Measurements from ENCODE around the gene B4GALT3.
A peak's percentile ranks its signal among the peaks of the same experiment; 100 is the strongest.

The B4GALT3 gene

DNA sequence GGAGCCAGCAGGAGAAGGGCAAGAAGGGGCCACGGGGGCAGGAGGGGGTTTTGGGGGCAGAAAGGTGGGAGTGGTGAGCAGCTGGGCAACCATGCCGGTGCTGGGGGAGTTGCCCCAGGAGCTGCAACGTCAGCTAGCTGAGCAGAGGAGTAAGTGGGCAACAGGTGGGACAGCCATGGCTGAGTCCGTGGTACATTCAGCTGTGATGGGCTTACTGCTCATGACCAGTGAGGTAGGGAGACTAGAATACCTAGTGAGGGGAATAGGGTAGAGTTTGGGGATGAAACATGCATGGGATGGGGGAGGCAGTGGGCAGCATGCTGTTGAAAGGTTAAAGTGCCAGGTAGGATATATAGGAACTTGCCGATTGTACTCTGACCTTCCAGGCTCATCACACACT is 15.7 kb downstream of the B4GALT3 start:
- DNase-seq, result no peak

DNA sequence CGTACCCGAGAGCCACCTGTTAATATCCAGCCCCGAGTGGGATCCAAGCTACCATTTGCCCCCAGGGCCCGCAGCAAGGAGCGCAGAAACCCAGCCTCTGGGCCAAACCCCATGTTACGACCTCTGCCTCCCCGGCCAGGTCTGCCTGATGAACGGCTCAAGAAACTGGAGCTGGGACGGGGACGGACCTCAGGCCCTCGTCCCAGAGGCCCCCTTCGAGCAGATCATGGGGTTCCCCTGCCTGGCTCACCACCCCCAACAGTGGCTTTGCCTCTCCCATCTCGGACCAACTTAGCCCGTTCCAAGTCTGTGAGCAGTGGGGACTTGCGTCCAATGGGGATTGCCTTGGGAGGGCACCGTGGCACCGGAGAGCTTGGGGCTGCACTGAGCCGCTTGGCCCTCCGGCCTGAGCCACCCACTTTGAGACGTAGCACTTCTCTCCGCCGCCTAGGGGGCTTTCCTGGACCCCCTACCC is 16.6 kb downstream of the B4GALT3 start:
- DNase-seq, result no peak

DNA sequence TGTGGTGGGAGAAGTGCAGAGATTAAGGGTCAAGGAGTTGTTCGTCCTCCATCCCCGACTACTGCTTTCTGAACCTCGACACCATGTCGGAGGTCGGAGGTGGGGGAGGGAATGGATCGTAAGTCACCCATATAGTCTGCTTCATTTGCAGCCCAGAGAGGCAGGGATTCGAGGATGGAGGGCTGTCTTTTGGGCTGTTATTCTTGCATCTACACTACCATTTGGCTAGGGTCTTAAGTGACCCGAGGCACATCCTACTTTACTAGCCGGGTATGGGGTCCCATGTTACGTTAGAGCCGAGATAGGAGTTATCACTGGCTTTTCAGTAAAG is 17.4 kb downstream of the B4GALT3 start:
- no peak for DNase-seq

DNA sequence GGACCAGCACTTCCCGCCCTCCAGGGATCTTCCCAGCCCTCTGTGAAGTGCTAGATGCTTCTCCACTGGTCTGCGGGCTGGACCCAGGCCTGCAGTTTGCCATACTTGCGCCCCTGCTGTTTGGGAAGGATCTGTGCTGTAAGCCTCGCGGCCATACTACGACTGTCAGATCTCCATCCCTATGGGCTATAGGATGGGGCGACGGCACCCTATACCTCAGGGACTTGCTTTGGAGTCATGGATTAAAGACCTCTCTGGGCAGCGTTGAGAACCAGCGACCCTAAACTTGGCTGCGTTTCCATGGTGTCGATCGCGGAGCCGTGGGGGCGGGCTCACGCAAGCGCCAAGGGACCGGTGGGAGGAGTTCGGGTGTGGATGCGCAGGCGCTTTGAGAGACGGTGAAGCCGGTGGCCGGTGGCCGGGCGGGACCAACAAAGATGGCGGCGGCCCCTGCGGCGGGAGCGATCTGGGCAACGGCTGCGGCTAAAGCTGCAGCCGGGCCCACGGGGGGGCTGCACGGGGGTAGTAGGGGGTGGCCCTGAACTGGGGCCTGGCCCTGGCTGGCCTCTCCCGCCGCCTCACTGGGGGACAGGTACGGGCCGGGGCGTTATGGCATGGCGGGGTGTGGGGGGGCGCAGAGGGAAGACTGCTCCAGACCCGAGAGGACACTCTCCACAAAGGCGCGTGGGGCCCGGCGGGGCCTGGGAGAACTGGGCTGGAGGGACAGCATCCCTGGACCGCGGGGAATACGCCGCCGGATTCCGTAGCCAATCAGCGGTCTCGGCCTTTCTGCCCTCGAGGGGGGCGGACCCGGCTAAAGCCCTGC is 18.0 kb downstream of the B4GALT3 start, which contains the start of gene USP21:
Gene USP21, plus strand, starts transcription at position 414 of the 826 bp plus-strand sequence. CDS start 1,141 bp downstream, outside the sequence.
- peak; percentile 94 for DNase-seq

DNA sequence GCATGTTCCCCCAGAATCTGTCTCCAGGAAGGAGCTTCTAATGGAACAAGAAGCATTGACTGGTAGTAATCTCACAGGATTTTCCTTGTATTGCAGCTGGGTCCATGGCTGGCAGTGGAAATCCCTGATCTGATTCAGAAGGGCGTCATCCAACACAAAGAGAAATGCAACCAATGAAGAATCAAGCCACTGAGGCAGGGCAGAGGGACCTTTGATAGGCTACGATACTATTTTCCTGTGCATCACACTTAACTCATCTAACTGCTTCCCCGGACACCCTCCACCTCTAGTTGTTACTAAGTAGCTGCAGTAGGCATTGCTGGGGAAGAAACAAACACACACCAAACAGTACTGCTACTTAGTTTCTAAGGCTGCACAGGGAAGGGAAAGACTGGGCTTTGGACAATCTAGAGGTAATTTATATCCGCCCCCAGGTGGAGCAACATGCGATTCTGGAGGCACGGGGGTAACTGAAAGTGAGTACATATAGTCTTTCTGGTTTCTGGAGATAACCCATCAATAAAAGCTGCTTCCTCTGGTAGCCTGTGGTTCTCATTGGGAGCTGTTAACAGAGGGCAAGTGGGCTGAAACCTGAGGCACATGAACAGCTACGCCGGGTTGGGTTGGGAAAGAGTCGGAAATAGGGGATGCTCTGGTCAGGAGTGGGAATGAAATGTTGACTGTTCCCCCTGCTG is 18.8 kb downstream of the B4GALT3 start:
- DNase-seq, result no peak

DNA sequence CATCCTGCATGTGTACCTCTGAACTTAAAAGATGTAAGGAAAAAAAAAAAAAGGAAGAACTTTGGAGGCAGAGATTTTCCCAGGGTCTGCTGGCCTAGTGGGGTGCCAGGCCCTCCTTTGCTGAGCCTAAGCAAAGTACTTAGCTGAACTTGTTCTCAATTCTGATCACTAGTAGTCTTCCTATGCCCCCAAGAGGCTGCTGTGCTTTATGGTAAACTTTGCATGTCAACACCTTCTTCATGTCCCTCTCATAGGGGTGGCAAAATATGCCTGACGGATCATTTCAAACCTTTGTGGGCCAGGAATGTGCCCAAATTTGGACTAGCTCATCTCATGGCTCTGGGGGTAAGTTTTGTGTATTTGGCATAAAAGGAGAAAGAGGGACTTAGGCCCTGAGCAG is 19.4 kb downstream of the B4GALT3 start:
- no peak for DNase-seq

DNA sequence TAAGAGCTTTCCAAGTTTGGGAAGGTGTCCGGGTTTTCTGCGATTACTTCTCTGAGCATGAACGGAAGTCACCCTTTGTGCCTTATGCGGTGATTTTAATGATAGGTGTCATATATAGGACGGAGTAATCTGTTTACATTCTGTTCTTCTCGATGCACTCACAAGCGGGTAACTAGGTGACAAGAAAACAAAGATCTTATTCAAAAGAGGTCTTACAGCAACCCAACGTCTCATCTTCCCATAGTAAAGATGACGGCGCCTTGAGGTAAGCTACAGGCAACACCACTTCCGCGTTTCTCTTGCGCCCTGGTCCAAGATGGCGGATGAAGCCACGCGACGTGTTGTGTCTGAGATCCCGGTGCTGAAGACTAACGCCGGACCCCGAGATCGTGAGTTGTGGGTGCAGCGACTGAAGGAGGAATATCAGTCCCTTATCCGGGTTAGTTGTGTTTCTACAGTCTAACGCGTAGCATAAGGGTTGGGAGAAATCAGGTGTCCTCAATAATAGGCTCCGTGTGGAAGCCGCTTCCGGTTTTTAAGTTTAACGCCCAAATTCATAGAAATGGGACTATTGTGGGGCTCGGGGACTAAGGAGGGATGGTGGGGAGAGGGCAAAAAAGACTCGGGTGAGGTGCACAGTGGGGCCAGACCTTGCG is 23.5 kb downstream of the B4GALT3 start, which contains the start of gene UFC1:
Gene UFC1, plus strand, starts transcription at position 297 of the 656 bp plus-strand sequence. Its CDS starts 20 bp downstream, at position 317.
- peak; percentile 90 for DNase-seq

DNA sequence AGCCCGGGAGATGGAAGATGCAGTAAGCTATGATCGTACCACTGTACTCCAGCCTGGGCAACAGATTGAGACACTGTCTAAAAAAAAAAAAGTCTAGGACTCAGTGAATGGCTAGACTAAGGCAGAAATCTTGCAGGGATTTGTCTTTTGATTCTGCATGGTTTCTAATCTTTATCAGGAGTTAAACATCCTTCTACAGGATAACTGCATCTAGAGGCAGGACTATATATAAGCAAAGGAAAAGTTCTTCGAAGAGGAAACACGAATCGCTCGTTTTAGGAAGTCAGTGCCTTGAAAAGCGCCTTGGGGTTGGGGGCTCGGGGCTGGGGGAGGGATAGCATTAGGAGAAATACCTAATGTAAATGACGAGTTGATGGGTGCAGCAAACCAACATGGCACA is 24.1 kb downstream of the B4GALT3 start:
- DNase-seq, result no peak

DNA sequence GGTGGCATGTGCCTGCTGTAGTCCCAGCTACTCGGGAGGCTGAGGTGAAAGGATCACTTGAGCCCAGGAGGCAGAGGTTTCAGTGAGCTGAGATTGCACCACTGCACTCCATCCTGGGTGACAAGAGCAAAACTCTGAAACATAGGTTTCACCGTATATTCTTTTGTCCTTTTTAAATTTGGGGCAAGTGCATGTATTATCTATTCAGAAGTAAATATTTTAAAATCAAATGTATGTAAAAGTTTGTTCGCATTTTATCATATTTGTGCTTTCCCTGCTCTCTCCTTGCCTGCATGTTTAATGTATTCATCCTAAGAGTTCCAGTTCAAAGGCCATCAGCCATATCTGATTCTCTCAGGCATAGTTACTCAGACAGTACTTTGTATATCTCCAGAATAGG is 31.5 kb downstream of the B4GALT3 start:
- DNase-seq, result no peak

DNA sequence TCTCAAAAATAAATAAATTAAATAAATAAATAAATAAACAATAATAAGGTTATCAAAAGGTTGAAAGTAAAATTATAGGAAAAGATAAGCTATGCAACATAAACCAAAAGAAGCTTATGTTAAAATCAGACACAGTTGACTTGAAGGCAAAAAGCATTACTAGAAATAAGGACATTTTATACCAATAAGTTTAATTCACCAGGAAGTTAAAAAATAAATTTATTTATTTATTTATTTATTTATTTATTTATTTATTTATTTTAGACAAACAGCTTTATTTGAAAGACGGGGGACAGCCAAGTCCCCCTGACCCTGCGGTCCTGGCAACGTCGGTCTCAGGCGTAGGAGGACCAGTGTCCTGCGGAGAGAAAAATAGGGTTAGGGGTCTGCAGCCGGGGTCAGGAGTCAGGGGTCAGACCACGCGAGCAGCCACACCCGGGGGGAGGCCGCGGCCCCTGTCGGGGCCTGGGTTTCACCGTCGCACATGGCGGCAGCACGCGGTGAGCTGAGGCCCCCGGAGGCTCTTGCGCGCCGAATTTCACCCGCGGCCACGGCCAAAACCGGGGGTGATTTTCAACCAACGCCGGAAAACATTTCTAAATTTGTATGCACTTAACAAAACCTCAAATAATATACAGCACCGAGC is 36.4 kb downstream of the B4GALT3 start:
- no peak for DNase-seq

DNA sequence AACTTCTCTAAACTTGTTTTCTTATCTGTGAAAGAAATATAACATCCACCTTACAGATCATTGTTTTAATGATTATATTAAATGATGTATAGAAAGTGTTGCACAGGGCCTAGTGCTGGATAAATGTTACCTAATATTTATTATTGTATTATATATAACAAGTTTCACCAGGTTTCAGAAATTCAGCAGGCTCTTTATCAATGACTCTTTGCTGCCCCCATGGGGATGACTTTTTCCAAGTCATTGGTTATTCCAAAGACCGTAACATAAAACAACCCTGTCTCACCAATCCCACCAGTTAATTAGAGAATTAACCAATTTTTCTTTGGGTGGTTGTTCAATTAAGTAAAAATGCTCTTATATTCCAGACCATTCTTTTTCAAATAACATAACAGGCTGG is 37.5 kb downstream of the B4GALT3 start:
- peak; percentile 72 for DNase-seq

DNA sequence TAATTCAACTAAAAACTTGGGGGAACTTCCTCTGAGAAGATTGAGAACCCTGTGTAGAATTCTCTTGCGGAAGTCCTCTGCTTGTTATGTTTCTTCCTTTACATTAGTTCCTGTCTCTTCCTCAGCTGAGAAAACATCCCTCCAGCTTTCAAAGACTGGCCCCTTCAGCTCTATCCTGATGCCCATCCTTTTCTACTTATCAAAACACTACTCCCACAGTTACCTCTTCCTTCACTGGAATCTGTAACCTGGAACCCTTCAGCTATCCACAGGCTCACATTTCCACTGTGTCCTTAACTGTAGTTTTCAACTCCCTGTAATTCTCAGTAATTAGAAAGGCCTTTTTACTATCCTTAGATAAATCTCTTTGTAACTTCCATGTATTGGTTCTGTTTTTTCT is 38.9 kb downstream of the B4GALT3 start:
- no peak for DNase-seq

DNA sequence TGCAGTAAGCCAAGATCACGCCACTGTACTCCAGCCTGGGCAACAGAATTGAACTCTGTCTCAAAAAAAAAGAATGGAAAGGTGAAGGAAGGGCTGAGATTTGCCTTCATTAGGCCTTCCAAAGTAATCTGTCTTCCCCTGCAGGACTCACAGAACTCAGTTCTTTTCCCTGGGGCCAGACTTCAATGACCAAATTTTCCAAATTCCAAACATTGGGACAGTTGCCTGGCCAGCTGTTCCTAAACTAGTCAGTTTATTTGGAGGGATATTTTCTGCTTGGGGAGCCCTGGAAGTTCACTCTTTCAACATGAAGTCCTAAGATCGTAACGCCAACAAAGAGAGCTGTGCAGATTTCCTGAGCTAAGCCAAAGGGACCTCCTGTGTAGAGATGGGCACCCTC is 39.4 kb downstream of the B4GALT3 start:
- DNase-seq, result no peak

DNA sequence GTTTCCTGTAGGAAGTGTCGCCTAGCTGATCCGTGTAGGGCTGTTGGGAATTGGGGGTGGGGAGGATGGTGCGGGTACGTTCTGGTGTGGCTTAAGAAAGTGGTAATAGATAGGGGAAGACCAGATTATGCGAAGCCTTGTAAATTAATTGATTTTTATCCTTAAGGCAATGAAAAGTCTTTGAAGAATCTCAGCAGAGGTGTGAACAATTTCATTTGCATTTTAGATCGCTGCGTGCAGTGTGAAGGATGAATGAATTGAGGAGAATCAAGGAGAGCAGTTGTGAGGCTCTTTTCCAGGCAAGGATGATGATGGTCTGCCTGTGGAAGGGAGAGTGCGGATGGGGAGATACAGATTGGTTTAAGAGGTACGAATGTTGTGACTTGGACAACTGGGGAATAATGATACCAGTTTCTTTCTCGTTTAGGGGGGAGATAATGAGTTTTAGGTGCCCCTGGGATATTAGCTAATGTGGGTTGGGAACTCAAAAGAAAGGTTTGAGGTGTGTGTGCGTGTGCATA is 44.0 kb downstream of the B4GALT3 start:
- no peak for DNase-seq

DNA sequence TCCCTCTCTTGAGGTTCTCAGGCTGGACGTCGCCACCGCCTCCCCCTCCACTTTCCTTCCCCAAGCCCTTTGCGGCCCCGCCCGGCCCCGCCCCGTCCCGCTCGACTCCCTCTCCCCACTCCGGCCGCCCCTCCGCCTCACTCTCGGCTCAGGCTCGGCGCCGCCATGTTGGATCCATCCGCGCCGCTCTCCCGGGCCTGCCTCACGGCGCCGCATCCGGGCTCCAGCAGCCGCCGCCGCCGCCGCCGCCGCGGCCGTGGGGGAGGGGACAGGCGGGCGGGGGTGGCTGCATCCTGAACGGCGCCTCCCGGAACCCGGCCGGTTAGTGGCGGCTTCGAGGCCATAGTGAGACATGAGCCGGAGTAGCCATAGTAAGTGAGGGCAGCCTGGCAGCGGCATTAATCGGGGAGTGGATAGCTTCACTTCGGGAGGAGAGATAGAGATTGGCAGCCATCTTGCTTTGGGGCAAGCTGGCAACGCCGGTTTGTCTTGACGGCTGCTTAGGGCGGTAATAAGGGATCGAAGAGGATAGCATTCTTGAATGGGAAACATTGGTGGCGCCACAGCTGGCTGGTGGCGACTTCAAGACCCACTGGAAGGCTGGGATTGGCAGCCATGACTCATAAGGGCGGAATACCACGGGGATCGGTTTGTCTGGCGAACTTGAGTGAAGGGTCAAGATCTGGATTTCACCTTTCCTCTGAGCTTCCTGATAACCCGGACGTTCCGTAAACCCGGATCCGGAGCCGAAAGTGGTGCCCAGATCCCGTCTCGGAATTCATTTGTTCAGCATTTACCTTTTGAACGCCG is 44.7 kb downstream of the B4GALT3 start, which contains the start of gene DEDD:
Gene DEDD, minus strand, starts transcription at position 258 of the 810 bp plus-strand sequence. CDS start 8,205 bp downstream, outside the sequence.
- peak; percentile 95 for DNase-seq

DNA sequence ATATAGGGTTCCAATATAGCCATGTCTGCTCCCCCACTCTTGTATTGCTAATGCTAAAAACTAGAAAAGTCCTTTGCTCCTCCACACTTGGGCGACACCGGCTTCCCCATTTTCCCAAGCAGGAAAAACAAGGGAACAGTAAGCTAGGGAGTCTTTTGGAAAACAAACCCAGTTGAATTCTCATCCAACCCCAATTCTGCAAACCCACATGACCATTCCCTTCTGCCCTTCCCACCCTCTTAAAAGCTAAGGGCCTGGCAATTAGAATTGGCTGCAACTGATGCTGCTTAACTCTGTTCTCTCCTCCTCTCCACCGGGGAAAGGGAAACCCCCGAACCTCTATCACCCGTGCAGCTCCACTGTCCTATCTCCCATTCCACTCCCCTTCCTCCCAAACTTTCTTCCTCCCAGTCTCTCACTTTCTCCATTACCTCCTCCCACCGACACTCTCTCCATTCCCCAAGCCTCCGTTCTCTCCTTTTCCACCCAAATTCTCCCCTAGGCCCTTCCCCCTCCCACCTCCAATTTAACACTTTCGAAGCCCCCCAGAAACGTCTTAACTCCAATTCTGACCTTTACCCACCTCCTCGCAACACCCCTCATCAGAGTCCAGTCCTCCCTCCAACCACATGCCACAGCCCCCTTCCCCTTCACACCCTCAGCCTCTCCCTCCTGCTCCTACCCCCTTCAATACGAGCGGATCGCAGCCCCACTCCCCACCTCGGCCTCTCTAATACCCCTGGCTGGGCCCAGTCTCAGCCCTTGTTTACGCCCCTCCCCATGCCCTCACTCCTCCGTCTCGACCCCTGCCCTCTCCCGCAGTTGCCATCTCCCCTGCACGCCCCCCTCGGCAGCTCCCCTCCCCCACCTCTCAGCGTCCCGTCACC is 45.5 kb downstream of the B4GALT3 start:
- DNase-seq, result no peak

DNA sequence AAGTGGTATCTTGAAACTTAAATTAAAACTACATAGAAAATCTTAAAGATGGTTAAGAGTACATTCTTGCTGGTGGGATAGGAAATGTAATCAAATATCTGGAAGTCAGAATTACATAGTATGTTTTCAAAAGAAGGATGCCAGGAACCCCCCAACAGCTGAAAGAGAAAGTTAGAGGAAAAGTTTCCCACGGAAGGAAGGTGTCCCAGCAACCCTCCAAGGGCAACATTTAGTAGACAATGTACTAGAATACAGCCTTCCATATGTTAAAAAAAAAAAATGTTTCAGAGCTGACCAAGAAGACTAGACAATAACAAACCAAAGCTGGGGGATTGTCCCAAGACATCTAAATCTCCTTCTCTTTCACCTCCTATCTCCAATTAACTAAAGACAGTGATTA is 47.0 kb downstream of the B4GALT3 start:
- DNase-seq, result no peak

DNA sequence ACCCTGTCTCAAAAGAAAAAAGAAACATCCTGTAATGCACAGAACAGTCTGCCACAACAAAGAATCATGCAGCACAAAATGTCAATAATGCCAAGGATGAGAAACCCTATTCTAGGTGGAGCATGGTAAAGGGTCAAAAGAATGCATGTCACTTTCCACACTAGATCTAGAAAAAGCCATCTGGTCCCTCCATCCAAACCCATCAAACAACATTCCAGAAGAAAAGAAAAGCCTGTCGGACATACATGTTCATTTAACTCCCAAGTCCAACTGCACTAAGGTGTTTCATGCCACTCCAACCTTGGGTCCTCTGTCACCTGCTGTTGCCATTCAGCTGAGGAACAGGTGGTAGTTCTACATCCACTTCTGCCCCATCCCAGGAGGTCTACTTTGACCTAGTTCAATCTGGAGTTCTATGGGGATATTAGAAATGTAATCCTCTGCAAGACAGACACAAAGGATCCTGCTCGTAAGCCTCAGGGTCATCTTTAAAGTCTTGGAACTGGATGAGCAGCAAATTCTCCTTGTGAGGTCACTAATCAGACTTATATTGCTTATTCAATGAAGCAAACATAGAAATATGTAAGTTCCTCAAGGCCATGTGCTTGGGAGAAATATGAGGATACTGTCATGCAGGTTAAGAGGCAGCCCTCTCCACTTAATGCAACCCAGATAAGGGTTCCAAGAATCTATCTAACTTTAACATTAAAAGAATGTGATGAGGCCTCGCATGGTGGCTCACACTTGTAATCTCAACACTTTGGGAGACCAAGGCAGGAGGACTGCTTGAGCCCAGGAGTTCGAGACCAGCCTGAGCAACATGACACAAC is 48.5 kb downstream of the B4GALT3 start:
- DNase-seq, result no peak

DNA sequence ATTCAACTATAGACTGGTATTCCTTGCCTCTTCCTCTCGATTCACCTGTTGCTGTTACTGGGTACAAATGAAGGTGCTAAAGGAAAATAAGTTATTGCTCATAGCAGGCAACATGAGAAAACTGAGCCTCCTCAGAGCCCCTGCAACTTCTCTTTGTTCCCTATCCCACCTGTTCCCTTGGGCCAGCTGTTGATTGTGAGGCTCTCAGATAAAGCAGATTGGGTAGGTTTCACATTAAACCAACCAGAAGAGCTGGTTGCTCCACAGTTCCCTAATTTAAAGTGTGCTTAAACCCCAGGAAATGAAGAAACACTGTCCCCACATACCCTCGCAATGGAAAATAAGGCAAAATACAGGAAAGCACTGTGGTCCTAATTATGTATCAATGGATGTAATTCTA is 49.7 kb downstream of the B4GALT3 start:
- DNase-seq, result no peak

DNA sequence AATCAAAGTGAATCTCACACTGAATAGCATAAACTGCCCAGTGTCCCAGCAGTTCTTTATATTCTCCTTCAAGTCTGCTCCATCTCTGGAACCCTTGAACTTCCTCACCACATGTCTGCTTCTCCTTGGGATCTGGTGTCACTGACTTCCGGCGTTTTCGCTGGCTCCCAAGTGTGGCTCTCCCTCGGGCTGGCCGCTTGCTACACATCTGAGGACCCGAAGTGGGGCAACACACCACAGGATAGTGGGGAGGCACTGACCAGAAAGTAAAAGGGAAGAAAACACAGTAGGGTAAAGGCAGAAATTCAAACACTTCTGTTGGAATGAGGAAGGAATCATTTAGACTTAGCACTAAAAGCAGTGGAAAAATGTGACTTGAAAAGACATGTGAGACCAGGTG is 54.3 kb downstream of the B4GALT3 start:
- no peak for DNase-seq

All from suppressor macrophage treated with lipopolysaccharide for 4 hours (primary cell).